Caco-2 (cell line): ENCODE data around the gene ASNSD1. TPM values are rescaled to one million over a fixed set of nuclear protein-coding genes. Genes with fewer than 3 reads are reported as not detected.

Source experiments
- BruUV-seq: library from RNA; stranded (reverse); fragments of 400-500 nt; replicated peaks from 2 replicates; lab custom pipeline; 2021; lab: Mats Ljungman, UMichigan
- CTCF ChIA-PET: fragments of 300-600 bp; sonication (Branson Sonifier 250); formaldehyde crosslinking; loops from one replicate; lab custom pipeline; 2022; ENCODE audit warnings: antibody characterized with exemption; lab: Charles Lee
- POLR2A ChIA-PET: fragments of 300-600 bp; sonication (Branson Sonifier 250); formaldehyde crosslinking; loops from one replicate; lab custom pipeline; 2022; ENCODE audit warnings: antibody characterized with exemption; lab: Charles Lee
- DNase-seq, 2 experiments: peaks; one replicate each; pipeline versions ENCODE4 v3.0.0 to v3.0.0-alpha.2; 2020 to 2022
- H3K27me3 ChIP-seq: replicated peaks from 2 replicates; pipeline ENCODE4 v1.6.0; 2011; ENCODE audit warnings: low read length; ENCODE audit not compliant: control insufficient read depth, insufficient read depth
- H3K36me3 ChIP-seq: 2 replicates; pipeline ENCODE4 v1.5.1; 2011; ENCODE audit warnings: low read length; ENCODE audit not compliant: control insufficient read depth, insufficient read depth
- H3K4me1 ChIP-seq: fragments of 250-450 bp; sonication (Bioruptor Pico); 2 replicates; pipeline ENCODE4 v1.5.1; 2020; ENCODE audit warnings: mild to moderate bottlenecking
- H3K4me3 ChIP-seq: 2 replicates; pipeline ENCODE4 v1.5.1; 2011; ENCODE audit warnings: low read depth, mild to moderate bottlenecking, control low read depth, low read length
- H3K9me3 ChIP-seq: fragments of 250-450 bp; sonication (Bioruptor Pico); 2 replicates; pipeline ENCODE4 v1.5.1; 2020; ENCODE audit warnings: mild to moderate bottlenecking, moderate library complexity
- H3K27ac Mint-ChIP-seq: one replicate; pipeline ENCODE4 v1.8.0; 2022; ENCODE audit warnings: mixed read lengths; ENCODE audit not compliant: unreplicated experiment
- H3K27me3 Mint-ChIP-seq: one replicate; pipeline ENCODE4 v1.8.0; 2022; ENCODE audit warnings: mixed read lengths; ENCODE audit not compliant: insufficient read depth, unreplicated experiment
- H3K36me3 Mint-ChIP-seq: one replicate; pipeline ENCODE4 v1.8.0; 2022; ENCODE audit warnings: mild to moderate bottlenecking, mixed read lengths; ENCODE audit not compliant: insufficient read depth, unreplicated experiment
- H3K4me1 Mint-ChIP-seq: one replicate; pipeline ENCODE4 v1.8.0; 2022; ENCODE audit warnings: low read depth, mixed read lengths; ENCODE audit not compliant: unreplicated experiment
- H3K4me3 Mint-ChIP-seq: one replicate; pipeline ENCODE4 v1.8.0; 2022; ENCODE audit warnings: mild to moderate bottlenecking, moderate library complexity, mixed read lengths; ENCODE audit not compliant: unreplicated experiment
- H3K9me3 Mint-ChIP-seq: one replicate; pipeline ENCODE4 v1.8.0; 2022; ENCODE audit warnings: mixed read lengths; ENCODE audit not compliant: unreplicated experiment
- intact Hi-C: fragments of 100-400 bp; cut with micrococcal nuclease; formaldehyde crosslinking; loops from one replicate; pipeline ENCODE4 v1.10.0; 2022; ENCODE audit not compliant: unreplicated experiment
- total RNA-seq: library from RNA; stranded (reverse); gene quantifications from 2 replicates; pipeline ENCODE4 v1.2.3, GENCODE V29; 2022
- TF ChIP-seq, protein P1 (sequence below), 2 experiments: fragments of 200-600 bp in 1 of 2; IDR thresholded peaks; 1 replicate in 1 of 2; 2 replicates in 1 of 2; pipeline versions ENCODE4 v1.5.1 to v1.8.0; 2011 to 2022; ENCODE audit warnings: antibody characterized with exemption in 1 of 2, control low read depth in 1 of 2, inconsistent platforms in 1 of 2, low read depth in 1 of 2, low read length in 1 of 2, mild to moderate bottlenecking in 1 of 2, moderate library complexity in 1 of 2; ENCODE audit not compliant: insufficient read depth in 1 of 2, severe bottlenecking in 1 of 2, unreplicated experiment in 1 of 2

ASNSD1 gene
- total RNA-seq, 1 experiment from 2014 or later, result 49.4 TPM

DNA sequence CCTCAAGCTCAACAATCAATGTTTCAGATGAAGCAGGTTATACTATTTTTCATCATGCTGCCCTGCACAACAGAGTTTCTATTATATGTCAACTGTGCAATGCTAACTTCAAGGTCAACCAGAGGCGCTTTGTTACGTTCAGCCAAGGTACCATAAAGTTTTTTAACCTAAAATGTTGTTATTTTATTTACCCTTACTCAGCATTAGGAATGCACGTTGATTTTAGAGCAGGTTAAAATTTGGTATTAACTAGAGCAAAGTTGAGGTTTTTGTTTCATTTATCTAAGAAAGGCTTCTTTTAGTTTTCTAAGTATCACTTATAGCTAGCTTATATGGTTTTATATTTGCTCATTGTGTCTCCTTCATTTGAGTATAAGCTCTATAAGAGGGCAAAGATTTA is 35.0 kb downstream of the ASNSD1 start:
- TF ChIP-seq, protein P1, sequence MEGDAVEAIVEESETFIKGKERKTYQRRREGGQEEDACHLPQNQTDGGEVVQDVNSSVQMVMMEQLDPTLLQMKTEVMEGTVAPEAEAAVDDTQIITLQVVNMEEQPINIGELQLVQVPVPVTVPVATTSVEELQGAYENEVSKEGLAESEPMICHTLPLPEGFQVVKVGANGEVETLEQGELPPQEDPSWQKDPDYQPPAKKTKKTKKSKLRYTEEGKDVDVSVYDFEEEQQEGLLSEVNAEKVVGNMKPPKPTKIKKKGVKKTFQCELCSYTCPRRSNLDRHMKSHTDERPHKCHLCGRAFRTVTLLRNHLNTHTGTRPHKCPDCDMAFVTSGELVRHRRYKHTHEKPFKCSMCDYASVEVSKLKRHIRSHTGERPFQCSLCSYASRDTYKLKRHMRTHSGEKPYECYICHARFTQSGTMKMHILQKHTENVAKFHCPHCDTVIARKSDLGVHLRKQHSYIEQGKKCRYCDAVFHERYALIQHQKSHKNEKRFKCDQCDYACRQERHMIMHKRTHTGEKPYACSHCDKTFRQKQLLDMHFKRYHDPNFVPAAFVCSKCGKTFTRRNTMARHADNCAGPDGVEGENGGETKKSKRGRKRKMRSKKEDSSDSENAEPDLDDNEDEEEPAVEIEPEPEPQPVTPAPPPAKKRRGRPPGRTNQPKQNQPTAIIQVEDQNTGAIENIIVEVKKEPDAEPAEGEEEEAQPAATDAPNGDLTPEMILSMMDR (IDR thresholded peaks at IDR 0.05; ENCODE audit: insufficient read depth in 1 of 2, low read depth in 1 of 2, low read length in 1 of 2, severe bottlenecking in 1 of 2, unreplicated experiment in 1 of 2), result no peak
- Histone ChIP-seq H3K4me1 (no peaks in the 10 kb centered on the region), H3K27me3 (no peaks in the 10 kb centered on the region), H3K36me3 (no peaks in the 10 kb centered on the region), H3K4me3 (no peak overlapping the region), H3K9me3 (no peaks in the 10 kb centered on the region)
- no peak for DNase-seq
- H3K27me3 Mint-ChIP-seq, result no peaks in the 10 kb centered on the region
- no peak overlapping the region for H3K27ac Mint-ChIP-seq
- intact Hi-C loops, result no loop called here
- no peak overlapping the region for H3K4me3 Mint-ChIP-seq
- H3K4me1 Mint-ChIP-seq, result no peaks in the 10 kb centered on the region
- CTCF ChIA-PET, result interaction anchor here (1.5 kb wide), 1 partner anchor 22 kb away, joined by 4 read pairs; no protein-coding TSS in a partner anchor
- BruUV-seq, result no TSS peak
- POLR2A ChIA-PET, result no interaction called here
- H3K36me3 Mint-ChIP-seq, result no peaks in the 10 kb centered on the region
- no peaks in the 10 kb centered on the region for H3K9me3 Mint-ChIP-seq

DNA sequence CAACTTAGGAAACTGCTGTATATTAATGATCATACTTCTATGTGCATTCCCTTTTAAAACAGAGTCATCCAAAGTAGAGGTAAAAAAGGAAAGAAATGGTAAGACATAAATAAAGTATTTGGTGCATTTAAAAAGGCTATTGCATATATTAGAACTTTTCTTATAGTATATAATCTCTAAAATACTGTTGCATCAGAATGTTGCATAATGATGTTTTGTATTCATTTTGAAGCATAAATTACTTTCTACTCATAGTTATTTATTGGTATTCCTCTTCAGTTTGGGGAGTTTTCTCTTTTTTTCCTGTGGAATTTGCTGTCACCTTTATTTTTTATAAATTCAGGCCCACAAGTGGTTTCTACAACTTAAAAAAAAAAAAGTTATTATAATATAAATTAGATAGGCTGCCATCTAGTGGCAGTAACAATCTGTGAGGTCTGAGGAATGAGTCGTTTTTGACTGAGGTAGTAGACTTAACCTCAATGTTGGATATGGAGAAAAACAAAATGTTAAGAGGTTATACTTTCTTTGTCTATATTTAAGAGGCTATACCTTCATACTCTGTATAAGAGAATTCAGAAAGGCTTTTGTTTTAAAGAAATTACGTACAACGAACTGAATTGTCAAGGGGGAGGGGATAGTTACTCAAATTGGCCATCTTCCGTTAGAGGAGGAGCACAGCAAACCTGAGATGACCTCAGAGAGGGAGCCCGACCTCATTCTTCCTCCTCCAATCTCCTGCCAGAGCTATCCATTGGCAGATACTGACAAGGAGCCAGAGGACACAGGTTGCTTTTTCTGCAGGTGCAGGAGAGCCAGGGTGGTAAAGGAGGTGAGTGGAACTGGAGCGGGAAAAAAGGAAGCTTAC is 37.0 kb downstream of the ASNSD1 start:
- Mint-ChIP-seq H3K4me3 (no peak overlapping the region), H3K27me3 (no peaks in the 10 kb centered on the region), H3K4me1 (no peaks in the 10 kb centered on the region), H3K36me3 (no peaks in the 10 kb centered on the region), H3K27ac (no peak overlapping the region), H3K9me3 (no peaks in the 10 kb centered on the region)
- intact Hi-C loops, result loop anchor here (1.0 kb wide), 2 partner anchors 24 to 37 kb away; partner anchors contain the start of genes ANKAR and ASNSD1
- H3K4me3 ChIP-seq, result no peak overlapping the region
- peak in 1 of 2 experiments; percentile 37 for DNase-seq
- ChIA-PET POLR2A (no interaction called here), CTCF (interaction anchor here (0.7 to 1.1 kb wide), 5 partner anchors 13 to 327 kb away, joined by 3 to 6 read pairs (median 3); no protein-coding TSS in a partner anchor)
- H3K4me1 ChIP-seq, result no peaks in the 10 kb centered on the region
- no peaks in the 10 kb centered on the region for H3K36me3 ChIP-seq
- no peaks in the 10 kb centered on the region for H3K27me3 ChIP-seq
- no TSS peak for BruUV-seq
- H3K9me3 ChIP-seq, result no peaks in the 10 kb centered on the region
- TF ChIP-seq, protein P1 (IDR thresholded peaks at IDR 0.05; ENCODE audit: insufficient read depth in 1 of 2, low read depth in 1 of 2, low read length in 1 of 2, severe bottlenecking in 1 of 2, unreplicated experiment in 1 of 2), result peak; percentile 48 to 69

DNA sequence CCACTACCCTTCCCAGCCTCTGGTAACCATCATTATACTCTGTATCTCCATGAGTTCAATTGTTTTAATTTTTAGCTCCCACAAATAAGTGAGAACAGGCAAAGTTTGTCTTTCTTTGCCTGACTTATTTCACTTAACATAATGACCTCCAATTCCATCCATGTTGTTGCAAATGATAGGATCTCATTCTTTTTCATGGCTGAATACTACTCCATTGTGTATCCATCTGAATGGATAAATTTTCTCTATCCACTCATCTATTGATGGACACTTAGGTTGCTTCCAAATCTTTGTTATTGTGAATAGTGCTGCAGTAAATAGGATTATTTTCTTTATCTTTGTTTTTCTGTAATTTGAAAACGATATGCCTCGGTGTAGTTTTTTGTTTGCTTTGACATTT is 39.4 kb downstream of the ASNSD1 start:
- H3K9me3 Mint-ChIP-seq, result no peaks in the 10 kb centered on the region
- DNase-seq, result no peak

More for the DNA sequence above, 39.4 kb downstream of the ASNSD1 start:
- Histone ChIP-seq H3K4me1 (no peaks in the 10 kb centered on the region), H3K27me3 (no peaks in the 10 kb centered on the region), H3K36me3 (no peaks in the 10 kb centered on the region), H3K9me3 (no peaks in the 10 kb centered on the region), H3K4me3 (no peak overlapping the region)
- POLR2A ChIA-PET, result no interaction called here
- TF ChIP-seq, protein P1 (IDR thresholded peaks at IDR 0.05; ENCODE audit: insufficient read depth in 1 of 2, low read depth in 1 of 2, low read length in 1 of 2, severe bottlenecking in 1 of 2, unreplicated experiment in 1 of 2), result no peak
- Mint-ChIP-seq H3K36me3 (no peaks in the 10 kb centered on the region), H3K4me3 (no peak overlapping the region), H3K27me3 (no peaks in the 10 kb centered on the region), H3K4me1 (no peaks in the 10 kb centered on the region), H3K27ac (no peak overlapping the region)
- intact Hi-C loops, result no loop called here
- CTCF ChIA-PET, result no interaction called here
- BruUV-seq, result no TSS peak
